Astrocyte (in vitro differentiated cells and primary cell): Measurements from ENCODE around the gene KRTAP5-8.

ENCODE experiments used
- CTCF ChIP-seq: IDR thresholded peaks from 2 replicates; pipeline ENCODE4 v1.5.1; 2011; ENCODE audit warnings: low read depth, mild to moderate bottlenecking, inconsistent platforms, low read length, moderate library complexity; ENCODE audit not compliant: insufficient read depth
- EZH2 ChIP-seq: IDR thresholded peaks from 2 replicates; pipeline ENCODE4 v1.6.1; 2012; ENCODE audit warnings: mild to moderate bottlenecking, low read length, inconsistent platforms; ENCODE audit not compliant: insufficient read depth

DNA sequence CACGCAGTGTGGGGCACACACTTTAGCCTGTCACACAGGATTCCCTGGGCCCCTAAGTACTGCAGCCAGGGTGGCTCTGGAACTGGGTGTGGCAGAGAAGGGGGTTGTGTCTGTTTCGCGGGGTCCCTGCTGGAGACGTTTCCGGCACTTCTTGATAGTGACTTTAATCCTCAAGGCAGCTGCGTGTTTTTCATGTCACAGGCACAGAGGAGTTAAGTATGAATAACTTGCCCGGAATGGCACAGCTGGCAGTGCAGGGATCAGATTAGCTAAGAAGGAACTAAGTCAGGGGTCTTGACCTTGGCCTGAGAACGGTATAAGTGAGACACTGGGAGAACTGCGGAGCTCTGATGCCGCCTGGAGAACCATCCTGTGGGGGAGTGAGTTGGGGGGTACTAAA lies 18.3 kb upstream of the KRTAP5-8 start:
- no peak for TF ChIP-seq CTCF
- no peak for TF ChIP-seq EZH2
